Breast epithelium (tissue), 4 donors: ENCODE measurements around the gene PTPRM. TPM values are rescaled to one million over a fixed set of nuclear protein-coding genes. Genes with fewer than 3 reads are reported as not detected.

ENCODE experiments used
- DNase-seq, 2 donors: peaks; one replicate each; pipeline ENCODE4 v3.0.0-alpha.2; 2019; ENCODE audit warnings: low spot score in 2 of 2
- H3K27ac ChIP-seq, 2 donors: fragments of 200-600 bp; sonication (generic) in 1 of 2; one replicate each; pipeline ENCODE4 v1.5.1; 2016 to 2019; ENCODE audit warnings: mild to moderate bottlenecking in 1 of 2
- H3K27me3 ChIP-seq, 2 donors: fragments of 200-600 bp; sonication (generic) in 1 of 2; one replicate each; pipeline versions ENCODE4 v1.5.1 to v1.6.0; 2017 to 2019; ENCODE audit warnings: control low read depth in 1 of 2, mild to moderate bottlenecking in 1 of 2
- H3K36me3 ChIP-seq: fragments of 200-600 bp; one replicate; pipeline ENCODE4 v1.5.1; 2019
- H3K4me1 ChIP-seq, 2 donors: fragments of 200-600 bp; sonication (generic); one replicate each; pipeline ENCODE4 v1.5.1; 2016 to 2019; ENCODE audit warnings: control low read depth in 1 of 2
- H3K4me3 ChIP-seq, 3 donors: fragments of 200-600 bp; sonication (generic); 1 replicate in 2 of 3; 2 replicates in 1 of 3; pipeline ENCODE4 v1.5.1; 2016 to 2019; ENCODE audit warnings: mild to moderate bottlenecking in 3 of 3, moderate library complexity in 2 of 3
- H3K9me3 ChIP-seq, 2 donors: fragments of 200-600 bp; sonication (generic) in 1 of 2; one replicate each; pipeline ENCODE4 v1.5.1; 2016 to 2019; ENCODE audit warnings: control low read depth in 1 of 2
- CTCF ChIP-seq, 3 donors: fragments of 450-650 bp; IDR thresholded peaks; one replicate each; pipeline ENCODE4 v1.5.1; 2016 to 2017; ENCODE audit warnings: antibody characterized with exemption in 3 of 3, mild to moderate bottlenecking in 3 of 3, moderate library complexity in 3 of 3
- POLR2A ChIP-seq: fragments of 450-650 bp; IDR thresholded peaks from one replicate; pipeline ENCODE4 v1.6.1; 2016; ENCODE audit warnings: antibody characterized with exemption, mild to moderate bottlenecking, moderate library complexity
- POLR2AphosphoS5 ChIP-seq, 3 donors: sonication (generic); formaldehyde crosslinking; IDR thresholded peaks; one replicate each; pipeline ENCODE4 v1.6.1; 2017; ENCODE audit warnings: antibody characterized with exemption in 3 of 3
- intact Hi-C: fragments of 100-400 bp; cut with DNase I; formaldehyde crosslinking; loops from one replicate; pipeline ENCODE4 v1.15.1; 2023; ENCODE audit warnings: low total_unique reads
- total RNA-seq, 3 donors: library from RNA; depleted of rRNA; stranded (reverse); fragments of >200 nt; gene quantifications; one replicate each; pipeline ENCODE4 v1.1.0, GENCODE V29; 2016

PTPRM gene
- total RNA-seq, 3 donors from 2014 or later = 41.7 to 181 (median 140) TPM

- no peak overlapping the region for H3K27ac ChIP-seq
- H3K4me1 ChIP-seq = no peaks in the 10 kb centered on the region
- H3K4me3 ChIP-seq = no peak overlapping the region
- no peaks in the 10 kb centered on the region for H3K27me3 ChIP-seq
- no peaks in the 10 kb centered on the region for H3K36me3 ChIP-seq
- TF ChIP-seq POLR2A (no peak), POLR2AphosphoS5 (IDR thresholded peaks at IDR 0.05) (no peak), CTCF (IDR thresholded peaks at IDR 0.05) (no peak)
- DNase-seq = no peak
- intact Hi-C loops = no loop called here
- H3K9me3 ChIP-seq = no peaks in the 10 kb centered on the region
Observed at GRCh38 chr18:8008033-8008432, 440.9 kb downstream of the PTPRM start.

DNA sequence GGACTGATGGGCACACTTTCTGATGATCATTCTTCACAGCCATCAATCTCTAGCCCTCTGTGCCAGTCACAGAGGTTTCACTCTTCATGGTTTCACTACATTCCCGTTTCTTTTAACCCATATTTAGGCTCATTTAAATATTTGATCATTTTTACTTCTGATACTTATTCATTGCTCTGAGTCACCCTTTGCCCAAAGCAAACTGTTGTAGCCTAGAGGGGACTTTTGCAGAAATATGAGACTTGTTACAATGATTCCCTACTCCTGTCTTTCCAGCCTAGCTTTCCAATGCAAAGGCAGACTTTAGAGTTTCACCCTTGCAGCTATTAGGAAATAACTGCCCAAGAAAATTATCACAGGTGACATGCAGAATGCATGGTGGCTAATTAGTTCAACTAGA, 444.2 kb downstream of the PTPRM start:
- Histone ChIP-seq H3K27ac (no peak overlapping the region), H3K4me3 (no peak overlapping the region), H3K36me3 (no peaks in the 10 kb centered on the region), H3K4me1 (no peaks in the 10 kb centered on the region), H3K27me3 (no peaks in the 10 kb centered on the region), H3K9me3 (no peaks in the 10 kb centered on the region)
- DNase-seq = no peak
- intact Hi-C loops = no loop called here
- no peak for TF ChIP-seq CTCF (IDR thresholded peaks at IDR 0.05)
- no peak for TF ChIP-seq POLR2AphosphoS5 (IDR thresholded peaks at IDR 0.05)
- no peak for TF ChIP-seq POLR2A

DNA sequence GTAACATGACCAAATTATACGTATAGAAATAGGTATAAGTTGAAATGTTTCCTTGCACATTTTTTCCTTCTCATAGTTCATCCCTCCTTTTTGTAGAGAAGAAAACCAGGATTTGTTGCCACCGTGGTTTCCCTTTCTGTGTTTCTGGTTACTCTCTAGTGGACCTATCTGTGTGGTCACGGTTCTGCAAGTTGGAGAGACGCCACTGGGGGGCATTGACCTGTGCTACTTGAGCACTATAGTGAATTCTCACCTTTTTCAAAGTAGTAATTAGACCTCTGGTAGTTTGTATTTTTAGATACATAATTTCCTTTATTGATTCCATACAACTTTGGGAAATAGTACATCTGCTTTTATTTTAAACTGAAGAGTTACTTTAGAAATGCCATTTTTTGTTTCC, 444.8 kb downstream of the PTPRM start:
- Histone ChIP-seq H3K4me3 (no peak overlapping the region), H3K9me3 (no peaks in the 10 kb centered on the region), H3K4me1 (no peaks in the 10 kb centered on the region), H3K36me3 (no peaks in the 10 kb centered on the region), H3K27me3 (no peaks in the 10 kb centered on the region), H3K27ac (no peak overlapping the region)
- TF ChIP-seq CTCF (IDR thresholded peaks at IDR 0.05) (no peak), POLR2AphosphoS5 (IDR thresholded peaks at IDR 0.05) (no peak), POLR2A (no peak)
- no peak for DNase-seq
- intact Hi-C loops = no loop called here

GRCh38 chr18:8018701-8019331, 451.7 kb downstream of the PTPRM start:
- H3K27ac ChIP-seq = no peak overlapping the region
- H3K36me3 ChIP-seq = no peaks in the 10 kb centered on the region
- no peaks in the 10 kb centered on the region for H3K4me1 ChIP-seq
- H3K27me3 ChIP-seq = no peaks in the 10 kb centered on the region
- DNase-seq = no peak
- H3K9me3 ChIP-seq = no peaks in the 10 kb centered on the region
- H3K4me3 ChIP-seq = no peak overlapping the region
- intact Hi-C loops = no loop called here
- no peak for TF ChIP-seq POLR2AphosphoS5 (IDR thresholded peaks at IDR 0.05)
- TF ChIP-seq CTCF (IDR thresholded peaks at IDR 0.05) = no peak
- TF ChIP-seq POLR2A = no peak

GRCh38 chr18:8019600-8019999, 452.5 kb downstream of the PTPRM start:
- intact Hi-C loops = no loop called here
- Histone ChIP-seq H3K4me3 (no peak overlapping the region), H3K9me3 (no peaks in the 10 kb centered on the region), H3K4me1 (no peaks in the 10 kb centered on the region), H3K27me3 (no peaks in the 10 kb centered on the region), H3K27ac (no peak overlapping the region), H3K36me3 (no peaks in the 10 kb centered on the region)
- no peak for DNase-seq
- TF ChIP-seq CTCF (IDR thresholded peaks at IDR 0.05) (no peak), POLR2A (no peak), POLR2AphosphoS5 (IDR thresholded peaks at IDR 0.05) (no peak)
